ENCODE data around the gene SDCCAG8. TPM values are rescaled to one million over a fixed set of nuclear protein-coding genes. Genes with fewer than 3 reads are reported as not detected.

The SDCCAG8 gene
- total RNA-seq, 4 donors from 2014 or later: 30.2 to 46.4 (median 36.7) TPM

GRCh38 chr1:243500512-243500911, 244.7 kb downstream of the SDCCAG8 start:
- Histone ChIP-seq H3K4me1 (peaks cover 0 to 20% (median 9%) of the 10 kb centered on the region in 3 donors), H3K4me3 (no peak overlapping the region), H3K36me3 (peaks cover 0 to 42% of the 10 kb centered on the region in 2 donors), H3K27ac (no peak overlapping the region), H3K27me3 (no peaks in the 10 kb centered on the region), H3K9me3 (no peaks in the 10 kb centered on the region)
- ATAC-seq: no peak
- TF ChIP-seq POLR2AphosphoS5 (IDR thresholded peaks at IDR 0.05) (no peak), EP300 (IDR thresholded peaks at IDR 0.05) (no peak), POLR2A (IDR thresholded peaks at IDR 0.05) (no peak), CTCF (IDR thresholded peaks at IDR 0.05) (no peak)
- WGBS, 2 donors (ENCODE audit: low coverage in 1 of 2): 77 to 80% methylated on average over 4 to 5 of the region's 5 CpGs

GRCh38 chr1:243501002-243501401, 245.2 kb downstream of the SDCCAG8 start:
- ATAC-seq: no peak
- H3K36me3 ChIP-seq: peaks cover 0 to 47% of the 10 kb centered on the region in 2 donors
- WGBS, 2 donors (ENCODE audit: low coverage in 1 of 2): 47 to 66% methylated on average over 4 to 5 of the region's 5 CpGs

DNA sequence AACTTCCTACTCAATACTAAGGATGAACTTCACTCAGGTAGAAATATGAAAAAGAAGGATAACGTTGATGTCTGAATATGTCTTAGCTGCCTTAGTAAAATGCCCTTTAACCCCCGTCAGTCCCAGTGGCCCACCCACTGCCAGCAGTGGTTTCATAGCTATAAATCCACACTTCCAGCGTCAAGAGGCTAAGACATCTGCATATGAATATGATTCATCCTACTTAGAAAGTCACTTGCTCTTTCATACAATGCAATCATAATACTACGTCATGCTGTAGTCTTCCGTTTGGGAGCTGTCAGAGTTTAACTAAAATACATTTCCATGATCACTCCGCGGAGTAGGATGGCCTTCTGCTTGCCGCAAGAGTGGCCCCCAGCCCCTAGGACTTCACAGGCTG, 247.3 kb downstream of the SDCCAG8 start:
- WGBS, 2 donors (ENCODE audit: low coverage in 1 of 2): 95 to 96% methylated on average over 7 to 8 of the region's 8 CpGs
- no peak overlapping the region for H3K4me3 ChIP-seq
- no peaks in the 10 kb centered on the region for H3K27me3 ChIP-seq
- ATAC-seq: no peak
- TF ChIP-seq POLR2A (IDR thresholded peaks at IDR 0.05) (no peak), CTCF (IDR thresholded peaks at IDR 0.05) (no peak), EP300 (IDR thresholded peaks at IDR 0.05) (no peak), POLR2AphosphoS5 (IDR thresholded peaks at IDR 0.05) (no peak)
- H3K9me3 ChIP-seq: no peaks in the 10 kb centered on the region
- no peak overlapping the region for H3K27ac ChIP-seq
- H3K4me1 ChIP-seq: peaks cover 0 to 5% (median 0%) of the 10 kb centered on the region in 3 donors
- H3K36me3 ChIP-seq: peaks cover 0 to 66% of the 10 kb centered on the region in 2 donors

More at GRCh38 chr1:243501002-243501401, 245.2 kb downstream of the SDCCAG8 start:
- TF ChIP-seq POLR2A (IDR thresholded peaks at IDR 0.05): no peak
- TF ChIP-seq POLR2AphosphoS5 (IDR thresholded peaks at IDR 0.05): no peak
- TF ChIP-seq EP300 (IDR thresholded peaks at IDR 0.05): no peak
- TF ChIP-seq CTCF (IDR thresholded peaks at IDR 0.05): no peak
- no peaks in the 10 kb centered on the region for H3K27me3 ChIP-seq
- H3K9me3 ChIP-seq: no peaks in the 10 kb centered on the region
- no peak overlapping the region for H3K4me3 ChIP-seq
- peaks cover 0 to 15% (median 5%) of the 10 kb centered on the region in 3 donors for H3K4me1 ChIP-seq
- H3K27ac ChIP-seq: no peak overlapping the region

GRCh38 chr1:243505986-243506689, 250.3 kb downstream of the SDCCAG8 start:
- WGBS, 2 donors (ENCODE audit: low coverage in 1 of 2): 79 to 89% methylated on average over 5 to 10 of the region's 10 CpGs
- H3K27ac ChIP-seq: no peak overlapping the region
- ATAC-seq: no peak
- H3K4me3 ChIP-seq: no peak overlapping the region
- H3K27me3 ChIP-seq: no peaks in the 10 kb centered on the region
- peaks cover 0 to 86% of the 10 kb centered on the region in 2 donors for H3K36me3 ChIP-seq
- peaks cover 0 to 2% (median 0%) of the 10 kb centered on the region in 3 donors for H3K4me1 ChIP-seq
- TF ChIP-seq POLR2A (IDR thresholded peaks at IDR 0.05) (no peak), CTCF (IDR thresholded peaks at IDR 0.05) (no peak), POLR2AphosphoS5 (IDR thresholded peaks at IDR 0.05) (no peak), EP300 (IDR thresholded peaks at IDR 0.05) (no peak)
- H3K9me3 ChIP-seq: no peaks in the 10 kb centered on the region

All from gastroesophageal sphincter (tissue), 4 donors.